NCI-H69 (cell line): Measurements from ENCODE around the gene KMT2B.

Experiments
- DNase-seq: peaks from one replicate; lab custom pipeline; 2025; lab: John Stamatoyannopoulos, UW

Gene KMT2B

DNA sequence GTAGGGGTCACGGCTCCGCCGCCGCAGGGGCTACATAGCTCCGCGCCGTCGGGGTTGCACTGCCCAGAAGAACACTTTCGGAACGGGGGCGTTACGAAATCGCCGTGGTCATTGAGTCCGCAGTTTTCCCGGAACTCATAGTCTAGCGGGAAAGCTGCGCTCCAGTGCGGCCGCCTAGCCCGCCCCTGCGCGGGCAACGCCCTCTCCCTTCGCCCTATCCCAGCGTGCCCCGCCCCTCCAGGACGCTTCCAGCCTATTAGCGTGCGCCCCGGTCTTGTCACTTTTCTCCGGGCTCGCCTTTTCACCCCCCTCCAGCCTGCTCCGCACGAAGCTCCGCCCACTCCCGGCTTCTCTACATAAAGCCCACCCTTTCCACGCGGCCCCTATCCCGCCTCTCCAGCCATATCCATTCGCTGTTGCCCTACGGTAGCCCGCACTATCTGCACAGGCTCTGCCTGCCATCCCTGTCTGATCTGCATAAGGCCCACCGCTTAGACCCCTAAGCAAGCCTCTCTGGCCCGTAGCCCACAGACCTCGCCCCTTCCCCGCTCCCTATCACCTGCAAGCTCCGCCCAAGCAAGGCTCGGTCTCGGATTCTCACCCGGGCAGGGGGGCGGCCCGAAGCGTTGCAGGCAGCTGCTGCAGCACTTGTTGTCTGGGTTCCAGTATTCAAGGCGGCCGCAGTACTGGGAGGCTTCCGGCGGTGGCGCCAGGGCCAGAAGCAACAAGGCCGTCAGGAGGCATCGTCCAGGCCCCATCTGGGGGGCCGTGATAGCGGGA, 22.8 kb downstream of the KMT2B start:
- DNase-seq, result peak; percentile 99

DNA sequence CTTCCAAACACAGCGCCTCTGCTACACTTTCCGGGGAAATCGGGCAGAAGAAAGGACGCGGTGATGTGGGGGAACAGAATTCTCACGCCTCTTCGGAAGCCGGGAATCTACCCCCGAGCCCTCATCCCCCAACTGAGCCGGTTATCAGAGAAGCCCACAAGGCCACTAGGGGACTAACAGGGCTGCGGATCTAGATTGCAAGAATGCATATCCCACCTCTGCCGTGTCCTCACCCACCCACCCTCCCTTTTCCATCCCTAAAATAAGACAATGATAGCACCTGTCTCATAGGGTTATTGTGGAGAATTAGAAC, 23.4 kb downstream of the KMT2B start:
- DNase-seq, result no peak

DNA sequence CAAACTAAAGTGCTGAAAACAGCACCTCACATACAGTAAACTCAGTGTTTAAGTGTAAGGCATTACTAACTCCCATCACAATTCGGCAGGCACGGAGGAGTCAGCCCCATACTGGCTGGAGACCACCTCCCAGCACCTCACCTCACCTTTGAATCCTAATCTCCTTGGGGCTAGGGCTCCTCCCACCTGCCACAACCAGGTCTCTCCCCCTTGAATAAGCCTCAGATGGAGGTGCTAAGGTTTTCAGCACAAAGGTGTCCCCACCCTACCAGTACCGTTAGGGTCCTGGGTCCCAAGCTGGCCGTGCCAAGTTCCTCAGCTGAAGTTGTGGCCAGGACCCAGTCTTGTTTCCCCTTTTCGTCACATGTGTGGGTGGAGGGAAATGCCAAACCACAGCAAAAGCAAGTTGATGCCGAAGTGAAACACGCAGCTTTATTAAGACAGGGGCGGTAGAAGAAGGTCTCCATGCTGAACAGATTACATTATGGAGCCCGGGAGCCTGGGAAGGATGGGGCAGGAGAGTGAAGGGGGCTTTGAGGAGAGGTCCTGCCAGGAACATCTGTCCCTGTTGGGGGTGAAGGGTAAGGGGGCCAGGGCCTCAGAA, 24.4 kb downstream of the KMT2B start, which contains the start of gene IGFLR1:
Gene IGFLR1, minus strand, starts transcription at position 332 of the 604 bp plus-strand sequence. CDS start 1,272 bp downstream, outside the sequence.
- no peak for DNase-seq

DNA sequence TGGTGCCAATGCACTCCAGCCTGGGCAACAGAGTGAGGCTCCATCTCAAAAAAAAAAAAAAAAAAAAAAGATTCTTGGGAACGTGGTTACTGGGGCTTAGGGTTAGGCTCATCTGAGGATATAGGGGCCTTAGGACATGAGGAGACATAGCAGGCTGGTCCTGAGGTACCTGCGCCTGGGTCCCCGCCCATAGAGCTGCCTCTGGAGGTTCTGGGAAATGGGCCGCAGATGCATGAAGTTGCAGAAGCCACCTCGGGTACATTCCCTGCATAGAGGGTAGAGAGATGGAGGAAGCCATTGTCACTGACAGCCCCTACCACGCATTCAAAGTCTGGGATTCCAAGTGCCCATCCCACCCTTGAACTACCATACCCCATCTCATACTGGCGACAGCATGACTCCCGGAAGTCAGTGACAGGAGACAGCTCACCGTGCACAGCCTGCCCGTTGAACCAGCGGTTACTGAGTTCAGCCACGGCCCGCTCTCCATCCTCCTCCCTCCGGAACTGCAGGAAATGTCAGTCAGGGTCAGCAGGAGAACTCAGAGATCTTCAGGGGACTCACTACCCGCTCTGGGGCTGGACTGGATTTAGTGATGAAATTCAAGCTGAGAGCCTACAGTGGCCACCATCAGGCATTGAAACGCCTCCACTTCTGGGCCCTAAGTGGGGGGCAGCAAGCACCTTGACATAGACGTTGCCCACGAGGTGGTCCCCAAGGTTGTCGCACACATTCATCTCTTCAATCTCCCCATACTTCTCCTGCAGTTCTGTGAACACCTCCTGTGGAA, 26.0 kb downstream of the KMT2B start:
- no peak for DNase-seq

DNA sequence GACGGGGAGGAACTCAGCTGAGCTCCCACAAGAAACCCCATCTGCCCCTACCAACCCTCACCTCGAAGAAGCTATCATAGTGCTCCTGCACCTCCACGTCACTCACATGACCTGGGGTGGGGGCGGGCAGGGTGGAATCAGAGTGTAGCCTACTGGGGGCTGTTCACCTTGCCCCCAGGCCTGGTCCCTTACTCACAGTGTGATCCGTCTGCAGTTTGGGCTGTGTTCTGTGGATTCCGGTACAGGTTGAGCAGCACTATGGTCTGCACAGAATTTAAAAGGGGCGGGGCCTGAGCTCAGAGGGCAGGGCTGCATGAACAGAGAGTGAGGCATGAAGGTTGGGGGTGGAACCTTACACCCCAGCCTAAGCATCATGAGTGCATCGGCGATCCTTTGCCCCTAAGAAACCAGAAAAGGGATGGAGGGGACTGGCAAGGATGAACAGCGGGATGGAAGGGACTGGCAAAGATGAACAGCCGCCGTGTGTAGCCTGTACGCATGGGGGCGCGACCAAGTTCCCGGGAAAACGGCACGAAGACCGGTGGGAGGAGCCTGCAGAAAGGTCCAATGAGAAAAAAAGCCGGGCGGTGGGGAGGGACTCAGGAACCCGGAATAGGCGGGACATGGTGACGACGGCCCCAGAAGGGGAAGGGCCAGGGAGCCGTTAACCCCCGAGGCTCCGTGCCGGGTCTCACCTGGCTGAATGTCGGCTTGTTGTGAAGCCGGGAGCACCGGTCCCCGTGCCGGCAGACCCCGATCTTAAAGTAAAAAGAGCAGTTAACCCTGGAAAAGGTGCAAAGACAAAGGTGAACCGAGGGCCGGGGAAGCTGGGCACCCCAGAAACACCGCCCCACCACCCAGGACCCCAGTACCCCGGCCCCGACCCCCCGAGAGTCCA, 26.9 kb downstream of the KMT2B start:
- peak; percentile 98 for DNase-seq

DNA sequence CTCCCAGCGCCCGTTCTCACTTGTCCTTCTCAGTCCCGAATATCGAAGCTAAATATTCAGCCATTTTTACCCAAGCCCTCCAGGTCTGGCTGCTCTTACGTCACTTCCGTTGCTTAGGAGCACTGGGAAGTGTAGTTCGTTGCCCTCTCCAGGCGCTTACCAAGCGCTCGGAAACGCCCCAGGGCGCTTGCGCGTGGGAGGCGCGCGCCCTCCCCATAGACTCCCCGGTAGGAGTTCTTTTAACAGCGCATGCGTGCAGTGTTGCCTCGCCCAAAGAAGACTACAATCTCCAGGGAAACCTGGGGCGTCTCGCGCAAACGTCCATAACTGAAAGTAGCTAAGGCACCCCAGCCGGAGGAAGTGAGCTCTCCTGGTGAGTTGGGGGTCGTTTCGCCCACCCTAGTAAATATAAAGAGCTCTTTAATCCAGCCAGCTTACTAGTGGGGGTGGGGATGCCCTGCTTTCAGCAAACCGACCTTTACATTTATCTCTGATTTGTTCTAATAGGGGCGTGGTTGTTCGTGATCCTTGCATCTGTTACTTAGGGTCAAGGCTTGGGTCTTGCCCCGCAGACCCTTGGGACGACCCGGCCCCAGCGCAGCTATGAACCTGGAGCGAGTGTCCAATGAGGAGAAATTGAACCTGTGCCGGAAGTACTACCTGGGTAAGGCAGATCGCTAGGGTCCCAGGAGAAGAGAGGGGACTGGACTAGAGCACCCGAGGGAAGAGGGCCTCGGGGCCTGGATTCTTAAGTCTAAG, 27.7 kb downstream of the KMT2B start, which contains the start of the genes PSENEN and U2AF1L4:
Gene PSENEN, plus strand, starts transcription at position 324 of the 759 bp plus-strand sequence. Its CDS starts 280 bp downstream, at position 604.
Gene U2AF1L4, minus strand, starts transcription at position 91 of the 759 bp plus-strand sequence. Its CDS starts 27 bp downstream, at position 64.
- peak; percentile 100 for DNase-seq

DNA sequence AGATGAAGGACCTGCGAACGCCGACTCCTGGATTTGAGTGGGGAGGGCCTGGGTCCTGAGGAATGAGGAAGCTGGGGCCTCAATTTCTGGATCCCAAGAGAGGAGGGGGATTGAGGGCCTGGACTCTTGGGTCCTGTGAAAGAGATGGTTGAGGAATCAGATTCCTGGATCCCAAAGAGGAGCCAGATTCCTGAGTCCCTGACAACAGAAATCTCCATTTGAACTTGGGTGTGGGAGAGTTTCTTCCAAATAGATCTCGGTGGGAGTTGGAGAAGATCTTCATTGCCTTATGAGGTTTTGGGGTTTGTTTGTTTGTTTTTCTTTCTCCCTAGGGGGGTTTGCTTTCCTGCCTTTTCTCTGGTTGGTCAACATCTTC, 28.3 kb downstream of the KMT2B start:
- DNase-seq, result no peak

DNA sequence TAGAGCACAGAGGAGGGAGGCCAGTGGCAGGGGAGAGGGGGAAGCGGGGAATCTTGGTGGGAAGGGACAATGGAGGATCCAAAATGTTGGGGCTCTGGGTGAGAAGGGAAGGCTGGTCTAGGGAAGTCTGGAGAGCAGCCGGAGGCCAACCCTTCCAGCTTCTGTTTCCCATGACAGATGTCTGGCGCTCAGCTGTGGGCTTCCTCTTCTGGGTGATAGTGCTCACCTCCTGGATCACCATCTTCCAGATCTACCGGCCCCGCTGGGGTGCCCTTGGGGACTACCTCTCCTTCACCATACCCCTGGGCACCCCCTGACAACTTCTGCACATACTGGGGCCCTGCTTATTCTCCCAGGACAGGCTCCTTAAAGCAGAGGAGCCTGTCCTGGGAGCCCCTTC, 28.7 kb downstream of the KMT2B start:
- no peak for DNase-seq

DNA sequence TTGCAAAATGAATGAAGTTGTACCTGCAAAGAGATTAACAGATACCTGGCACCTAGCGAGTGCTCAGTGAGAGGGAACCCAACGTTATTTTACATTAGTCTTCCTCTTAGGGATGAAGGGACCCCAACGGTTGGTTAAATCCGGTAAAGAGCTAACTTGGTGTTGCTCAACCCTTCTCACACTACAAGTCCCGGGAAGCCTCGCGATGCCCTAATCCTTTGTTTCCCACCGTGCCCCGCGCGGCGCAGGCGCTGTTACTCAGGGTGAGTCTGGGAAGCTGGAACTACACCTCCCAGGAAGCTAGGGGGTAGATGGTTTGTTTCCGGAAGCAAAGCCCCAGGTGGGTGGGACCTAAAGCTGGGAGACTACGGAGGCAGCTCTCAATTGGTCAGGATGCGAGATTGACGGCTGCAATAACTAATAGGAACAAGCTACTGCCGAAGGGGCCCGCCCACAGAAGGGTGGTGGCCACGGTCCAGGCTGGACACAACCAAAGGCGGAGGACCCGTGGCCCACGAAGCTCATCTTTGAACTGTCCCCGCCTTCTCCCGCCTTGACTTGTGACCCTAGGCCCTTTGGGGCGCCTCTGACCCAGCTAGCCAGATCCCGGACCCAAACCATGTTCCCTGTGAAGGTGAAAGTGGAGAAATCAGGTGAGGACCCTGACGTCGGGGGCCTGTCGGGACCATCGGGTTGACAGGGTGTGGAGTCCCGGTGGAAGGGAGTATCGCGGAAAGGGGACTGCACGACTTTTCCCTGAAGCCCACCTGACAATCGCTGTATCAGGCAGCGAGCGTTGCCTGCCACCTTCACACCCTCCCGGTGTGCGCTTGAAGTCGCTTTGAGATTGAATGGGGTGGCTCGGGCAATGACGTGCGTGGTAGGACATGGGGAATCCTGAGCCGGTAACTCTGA, 30.6 kb downstream of the KMT2B start, which contains the start of gene LIN37:
Gene LIN37, plus strand, starts transcription at position 471 of the 915 bp plus-strand sequence. Its CDS starts 149 bp downstream, at position 620.
- DNase-seq, result peak; percentile 100

DNA sequence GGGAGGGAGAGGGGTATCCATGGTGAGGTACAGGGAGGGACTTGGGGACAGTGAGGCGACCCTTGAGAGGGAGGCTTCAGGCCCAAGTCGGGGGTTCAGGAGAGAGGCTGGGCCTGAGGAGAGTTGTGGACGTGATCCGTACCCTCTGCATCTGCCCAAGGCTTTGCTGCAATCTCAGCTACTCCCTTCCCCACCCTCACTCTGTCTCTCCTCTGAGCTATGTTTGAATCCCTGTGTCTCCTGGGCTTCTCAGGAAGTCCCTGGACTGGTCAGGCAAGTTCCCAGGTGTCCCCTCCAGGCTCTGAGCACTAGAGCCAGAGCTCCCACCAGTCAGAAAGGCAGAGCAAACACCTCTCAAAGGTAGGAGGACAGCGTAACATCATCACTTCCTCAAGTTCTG, 32.4 kb downstream of the KMT2B start:
- no peak for DNase-seq

DNA sequence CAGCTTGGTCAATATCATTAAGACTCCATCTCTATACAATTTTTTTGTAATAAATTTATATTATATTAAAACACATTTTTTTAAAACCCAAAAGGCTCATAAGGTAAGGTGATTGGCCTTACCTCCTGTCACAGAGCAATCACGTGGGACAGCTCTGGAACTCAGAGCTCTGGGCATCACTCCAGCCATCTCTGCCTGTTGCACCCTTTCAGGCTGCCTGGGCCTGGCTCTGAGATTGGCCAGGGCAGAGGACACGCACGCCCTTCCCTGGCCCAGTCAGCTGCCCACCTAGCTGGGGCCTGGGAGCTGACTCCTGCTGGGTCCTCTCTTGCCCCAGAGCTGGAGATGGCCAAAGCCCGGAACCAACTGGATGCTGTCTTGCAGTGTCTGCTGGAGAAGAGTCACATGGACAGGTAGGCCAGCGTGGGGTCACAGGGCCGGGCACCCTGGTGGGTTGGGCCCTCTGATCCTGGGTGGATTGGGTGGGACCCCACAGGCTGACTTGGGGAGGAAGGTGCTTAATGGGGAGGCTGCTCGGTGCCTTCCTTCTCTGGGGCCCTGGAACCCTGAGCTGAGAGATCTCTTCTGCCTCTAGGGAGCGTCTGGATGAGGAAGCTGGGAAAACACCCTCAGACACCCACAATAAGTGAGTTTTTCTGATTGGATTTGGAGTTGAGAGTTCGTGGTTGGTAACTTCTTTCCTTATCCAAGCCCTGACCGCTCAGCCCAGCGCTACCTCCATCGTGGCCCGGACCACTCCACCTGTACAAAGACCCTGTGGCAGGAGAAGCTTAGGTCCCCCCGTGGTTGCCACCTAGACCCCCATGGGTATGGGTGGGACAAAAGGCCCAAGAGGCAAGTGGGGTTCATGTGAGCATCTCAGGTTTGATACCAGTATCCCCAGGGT, 34.3 kb downstream of the KMT2B start:
- DNase-seq, result no peak

DNA sequence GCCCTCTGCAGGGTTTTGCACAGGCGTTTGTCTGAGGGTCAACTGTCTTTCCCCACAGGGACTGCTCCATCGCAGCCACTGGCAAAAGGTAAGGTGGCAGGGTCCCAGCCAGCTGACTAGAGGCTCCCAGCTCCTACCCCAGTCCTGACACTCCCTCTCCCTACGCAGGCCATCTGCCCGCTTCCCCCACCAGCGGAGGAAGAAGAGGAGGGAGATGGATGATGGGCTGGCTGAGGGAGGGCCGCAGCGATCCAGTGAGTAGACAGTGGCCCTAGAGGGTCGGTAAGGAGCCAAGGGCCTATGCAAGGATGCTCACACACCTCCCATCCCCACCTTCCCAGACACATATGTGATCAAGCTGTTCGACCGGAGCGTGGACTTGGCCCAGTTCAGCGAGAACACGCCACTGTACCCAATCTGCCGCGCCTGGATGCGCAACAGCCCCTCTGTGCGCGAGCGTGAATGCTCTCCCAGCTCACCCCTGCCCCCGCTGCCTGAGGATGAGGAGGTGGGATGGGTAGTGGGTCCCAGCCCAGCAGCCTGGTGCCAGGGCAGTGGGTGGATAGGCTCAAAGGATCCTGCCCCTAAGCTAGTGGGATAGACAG, 35.0 kb downstream of the KMT2B start:
- no peak for DNase-seq

DNA sequence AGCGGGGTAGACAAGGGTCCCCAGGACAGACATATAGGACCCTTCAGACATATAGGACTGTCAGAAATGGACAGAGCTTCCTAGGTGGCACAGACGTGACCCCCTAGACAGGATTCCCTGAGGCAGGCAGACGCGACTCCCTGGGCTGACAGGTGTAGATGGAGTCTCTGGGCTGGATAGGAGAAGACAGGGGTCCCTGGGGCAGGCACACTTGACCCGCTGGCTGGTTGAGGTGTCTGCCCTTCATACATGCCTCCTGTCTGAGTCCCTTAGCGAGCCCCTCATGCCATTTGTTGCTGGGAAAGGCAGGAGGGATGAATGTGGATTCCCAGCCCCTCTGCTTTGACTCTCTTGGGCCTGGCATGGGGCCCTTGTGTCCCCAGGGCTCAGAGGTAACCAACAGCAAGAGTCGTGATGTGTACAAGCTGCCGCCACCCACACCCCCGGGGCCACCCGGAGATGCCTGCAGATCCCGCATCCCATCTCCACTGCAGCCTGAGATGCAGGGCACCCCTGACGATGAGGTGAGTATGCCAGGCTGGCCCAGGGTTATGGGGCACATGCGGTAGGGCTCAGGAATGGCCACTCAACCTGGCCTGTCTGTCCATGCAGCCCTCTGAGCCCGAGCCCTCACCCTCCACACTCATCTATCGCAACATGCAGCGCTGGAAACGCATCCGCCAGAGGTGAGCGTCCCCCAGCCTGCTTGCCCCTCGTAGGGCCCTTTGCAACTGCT, 36.0 kb downstream of the KMT2B start:
- DNase-seq, result no peak

DNA sequence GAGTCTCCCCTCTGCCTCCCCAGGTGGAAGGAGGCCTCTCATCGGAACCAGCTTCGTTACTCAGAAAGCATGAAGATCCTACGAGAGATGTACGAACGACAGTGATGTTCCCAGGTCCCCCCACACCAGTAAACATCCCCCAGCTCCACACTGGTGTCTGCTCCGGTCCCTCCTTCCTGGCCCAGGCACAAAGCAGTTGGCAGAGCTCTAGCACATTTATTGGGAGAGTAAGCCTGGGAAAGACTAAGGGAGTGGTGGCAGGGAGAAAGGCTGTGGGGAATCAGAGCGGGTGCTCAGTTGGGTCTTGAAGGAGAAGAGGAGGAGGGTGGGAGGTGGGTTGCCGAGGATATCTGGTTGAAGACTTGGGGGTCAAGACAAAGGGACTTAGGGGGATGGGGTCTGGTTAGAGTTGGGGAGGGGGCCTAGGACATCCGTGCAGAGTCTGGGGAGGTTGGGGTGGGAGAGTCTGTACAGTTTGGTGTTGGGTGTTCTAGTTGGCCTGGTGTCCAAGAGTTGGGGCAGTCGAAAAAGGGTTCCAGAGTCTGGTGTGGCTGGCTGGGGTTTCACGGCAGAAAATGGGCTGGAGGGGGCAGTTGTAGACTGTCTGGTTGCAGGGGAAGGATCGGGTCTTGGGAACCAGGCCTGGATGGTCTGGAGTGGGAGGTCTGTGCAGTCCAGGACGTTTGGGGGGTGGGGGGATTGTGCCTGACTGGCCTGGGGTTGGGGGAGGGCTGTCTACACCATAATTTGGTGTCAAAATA, 36.7 kb downstream of the KMT2B start:
- DNase-seq, result no peak

DNA sequence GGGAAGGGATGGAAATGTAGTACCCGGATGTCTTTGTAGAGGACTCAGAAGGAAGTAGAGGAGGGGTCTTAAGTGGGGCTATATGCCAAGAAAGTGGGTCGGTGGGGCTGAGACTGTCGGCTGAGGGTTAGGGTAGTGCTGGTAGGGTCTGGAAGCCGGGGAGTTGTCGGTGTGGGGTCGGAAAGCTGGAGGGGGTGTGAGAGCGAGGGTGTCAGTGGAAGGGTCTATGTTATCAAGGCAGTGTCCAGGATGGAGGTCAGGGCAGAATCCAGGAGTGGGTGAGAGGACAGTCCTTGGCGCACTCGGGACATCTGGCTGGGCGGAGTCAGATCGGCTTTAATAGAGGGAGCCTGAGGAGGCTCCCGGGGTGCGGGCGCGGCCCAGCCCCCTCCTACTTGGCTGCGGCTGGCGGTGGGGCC, 37.3 kb downstream of the KMT2B start:
- no peak for DNase-seq

DNA sequence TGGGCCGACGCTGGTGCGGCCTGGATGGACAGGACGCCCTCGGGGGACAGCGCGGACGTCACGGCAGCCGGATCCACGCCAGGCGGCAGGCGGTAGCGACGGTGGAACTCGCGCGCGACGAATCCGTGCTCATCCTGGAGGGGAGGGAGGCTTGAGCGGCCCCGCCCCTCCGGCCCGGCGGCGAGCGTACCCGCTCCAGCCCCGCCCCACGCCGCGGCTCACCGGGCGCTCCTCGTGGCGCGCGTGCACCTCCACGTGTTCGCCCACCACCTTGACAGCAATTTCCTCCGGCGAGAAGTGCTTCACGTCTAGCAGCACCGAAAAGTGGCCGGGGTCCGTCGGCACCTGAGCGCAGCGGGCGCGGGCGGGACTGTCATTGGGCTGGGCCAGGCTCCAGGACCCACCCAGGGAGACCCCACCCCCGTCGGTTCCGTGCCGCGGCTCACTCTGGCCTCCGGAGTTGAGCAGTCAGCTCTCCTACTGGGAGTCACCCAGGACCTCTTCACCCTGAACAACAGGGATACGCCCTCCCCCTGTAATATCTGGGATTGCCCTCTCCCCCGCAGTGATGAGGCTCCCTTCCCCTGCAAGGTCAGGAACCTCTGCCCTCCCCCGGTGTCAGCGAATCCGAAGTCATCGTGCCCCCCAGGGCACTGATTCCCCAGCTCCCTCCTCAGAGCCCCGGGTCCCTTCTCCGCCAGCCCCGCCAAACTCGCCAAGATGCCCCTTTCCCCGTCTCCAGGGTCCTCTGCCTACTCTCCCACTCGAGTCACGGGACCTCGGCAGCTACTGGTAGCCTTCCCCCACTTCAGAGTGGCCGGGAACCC, 38.0 kb downstream of the KMT2B start:
- peak; percentile 87 for DNase-seq
